Fibroblast of skin of back (primary cell): Measurements from ENCODE around the gene C1orf167.

Experiments
- DNase-seq: peaks from one replicate; pipeline ENCODE4 v3.0.0-alpha.2; 2013

C1orf167 gene

DNA sequence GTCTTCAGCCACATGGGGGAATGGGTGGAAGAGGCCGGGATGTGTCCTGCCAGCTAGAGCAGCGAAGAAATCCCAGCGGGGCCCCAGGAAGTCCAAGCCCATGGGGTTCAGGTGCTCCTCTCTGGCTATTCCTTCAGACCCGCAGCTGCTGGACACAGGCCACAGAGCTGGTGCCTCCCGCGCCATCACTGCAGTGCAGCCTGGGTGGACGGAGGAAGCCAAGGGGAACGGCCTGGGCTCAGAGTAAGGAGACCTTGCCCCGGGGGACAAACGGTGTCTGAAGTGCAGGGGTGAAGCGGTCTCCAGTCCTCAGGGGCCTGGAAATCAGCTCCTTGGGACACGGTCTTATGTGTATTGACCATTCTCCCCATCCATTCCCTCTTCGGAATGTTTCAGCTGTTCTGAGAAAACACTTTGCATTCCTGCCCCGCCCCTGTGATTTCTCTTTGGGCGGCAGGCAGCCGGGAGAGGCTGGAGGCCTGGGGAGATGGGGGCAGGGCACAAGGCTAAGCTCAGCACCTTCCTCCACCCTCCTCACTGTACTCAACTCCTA is 25.3 kb downstream of the C1orf167 start:
- peak; percentile 67 for DNase-seq

GRCh38 chr1:11787804-11788436 is 25.9 kb downstream of the C1orf167 start:
- DNase-seq, result no peak

GRCh38 chr1:11788549-11789053 is 26.6 kb downstream of the C1orf167 start:
- no peak for DNase-seq

DNA sequence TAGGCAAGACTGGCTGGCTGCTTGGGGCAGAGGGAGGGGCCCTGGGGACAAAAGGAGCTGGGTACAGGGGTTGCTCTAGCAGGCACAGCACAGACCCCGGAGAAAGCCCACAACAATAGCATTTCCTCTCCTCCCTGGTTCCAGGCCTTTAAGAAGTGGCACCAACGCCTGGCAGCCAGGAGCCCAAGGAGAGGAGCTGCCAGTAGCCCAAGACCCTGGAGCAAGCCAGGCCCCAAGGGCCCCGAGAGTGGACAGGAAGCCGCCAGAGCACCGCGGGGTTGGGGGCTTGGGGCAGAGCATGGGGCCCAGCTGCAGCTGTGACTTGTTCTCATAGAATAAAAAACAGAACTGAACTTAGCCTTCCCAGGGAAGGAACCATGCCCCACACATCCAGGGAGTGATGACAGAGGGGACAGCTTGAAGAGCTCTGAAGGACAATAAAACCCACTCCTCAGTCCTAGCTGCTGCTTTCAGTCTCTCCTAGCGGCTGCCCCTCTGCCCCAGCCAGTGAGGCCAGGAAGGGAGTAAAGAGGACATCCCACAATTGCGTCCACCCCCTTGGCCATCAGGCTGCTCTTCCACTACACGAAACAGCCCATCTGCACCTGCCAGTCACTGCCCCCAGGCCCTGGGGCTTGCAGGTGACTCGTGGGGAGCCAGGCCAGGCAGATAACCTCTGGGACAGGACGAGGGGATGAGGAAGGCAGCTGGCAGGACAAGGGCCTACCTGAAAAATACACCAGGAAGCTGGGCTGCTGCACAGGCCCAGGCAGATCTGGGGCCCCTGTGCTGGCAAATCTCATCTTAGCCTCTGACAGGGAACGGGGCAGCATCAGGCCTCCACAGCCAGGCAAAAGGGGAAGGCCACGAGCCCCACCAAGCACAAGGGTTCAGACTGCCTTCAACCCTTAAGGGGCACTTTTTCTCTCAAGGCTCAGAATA is 27.4 kb downstream of the C1orf167 start:
- DNase-seq, result no peak

DNA sequence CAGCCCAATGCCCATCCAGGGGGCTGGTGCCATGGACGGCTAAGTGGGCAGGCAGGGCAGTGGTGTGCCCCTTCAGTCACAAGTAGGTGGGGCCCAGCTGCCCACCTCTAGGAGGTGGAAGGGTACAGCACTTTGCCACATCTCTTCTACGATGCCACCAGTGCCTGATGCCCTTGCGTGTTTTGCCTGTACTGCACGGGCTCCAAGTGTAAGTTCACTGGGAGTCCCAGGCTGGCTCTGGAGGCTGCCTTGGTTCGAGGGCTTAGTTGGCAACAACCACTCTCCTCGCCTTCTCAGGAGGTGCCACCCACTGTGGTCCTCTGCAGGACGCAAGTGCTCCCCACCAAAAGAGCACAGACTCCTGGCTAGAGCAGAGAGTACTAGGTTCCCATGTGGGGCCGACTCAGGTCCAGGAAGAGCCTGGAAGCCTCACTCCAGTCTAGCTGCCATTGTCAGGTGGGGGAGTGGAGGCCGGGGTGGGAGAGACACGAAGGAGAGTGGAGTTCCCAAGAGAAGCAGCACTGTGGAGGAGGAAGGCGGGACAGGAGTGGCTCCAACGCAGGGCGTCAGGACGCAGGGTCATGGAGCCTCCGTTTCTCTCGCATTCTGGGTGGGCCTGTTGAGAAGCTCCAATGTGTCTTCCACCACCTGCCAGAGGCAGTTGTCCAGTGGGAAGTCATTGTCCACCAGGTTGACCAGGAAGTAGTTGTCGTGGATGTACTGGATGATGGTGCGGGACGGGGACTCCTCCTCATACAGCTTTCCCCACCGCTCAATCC is 28.3 kb downstream of the C1orf167 start:
- no peak for DNase-seq

DNA sequence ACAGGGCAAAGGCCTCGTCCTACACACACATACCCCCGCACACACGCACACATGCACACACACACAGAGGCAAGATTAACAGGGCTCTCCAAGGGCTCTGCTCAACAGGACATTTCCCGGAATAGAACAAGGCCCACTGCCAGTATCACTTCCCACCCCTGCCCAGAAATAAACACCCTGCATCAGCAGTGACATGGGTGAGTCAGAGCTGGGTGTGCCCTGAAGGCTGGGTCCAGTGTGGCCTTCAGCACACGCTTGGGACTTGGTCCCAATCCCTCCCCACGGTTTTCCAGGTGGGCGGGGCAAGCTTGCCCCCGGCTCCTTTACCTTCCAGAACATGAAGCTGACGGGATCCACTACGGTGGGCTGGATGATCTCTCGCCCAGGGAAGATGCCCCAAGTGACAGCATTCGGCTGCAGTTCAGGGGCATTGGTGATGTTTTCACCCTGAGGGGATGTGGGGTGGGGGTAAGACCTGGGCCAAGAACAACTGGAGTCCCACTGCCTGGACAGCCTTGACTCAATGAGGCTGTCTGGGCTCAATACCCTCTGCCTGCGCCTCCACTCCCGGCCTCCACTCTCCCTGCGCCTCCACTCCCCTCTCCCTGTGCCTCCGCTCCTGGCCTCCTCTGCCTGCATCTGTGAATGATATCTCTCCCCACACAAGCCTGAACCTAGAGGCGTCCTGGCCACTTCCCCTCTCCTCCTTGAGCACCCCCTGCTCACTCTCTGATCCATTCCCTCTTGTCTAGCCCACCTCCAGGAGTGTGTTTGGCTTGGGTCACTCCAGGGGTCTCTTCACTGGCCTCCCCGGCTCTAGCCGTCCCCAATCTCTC is 29.1 kb downstream of the C1orf167 start:
- DNase-seq, result peak; percentile 84

- DNase-seq, result no peak
Observed at GRCh38 chr1:11792106-11792505, 30.1 kb downstream of the C1orf167 start.

- DNase-seq, result no peak
Observed at GRCh38 chr1:11793819-11794218, 31.8 kb downstream of the C1orf167 start.

- no peak for DNase-seq
Observed at GRCh38 chr1:11794446-11795237, 32.6 kb downstream of the C1orf167 start.

GRCh38 chr1:11795238-11795890 is 33.4 kb downstream of the C1orf167 start:
- DNase-seq, result no peak

DNA sequence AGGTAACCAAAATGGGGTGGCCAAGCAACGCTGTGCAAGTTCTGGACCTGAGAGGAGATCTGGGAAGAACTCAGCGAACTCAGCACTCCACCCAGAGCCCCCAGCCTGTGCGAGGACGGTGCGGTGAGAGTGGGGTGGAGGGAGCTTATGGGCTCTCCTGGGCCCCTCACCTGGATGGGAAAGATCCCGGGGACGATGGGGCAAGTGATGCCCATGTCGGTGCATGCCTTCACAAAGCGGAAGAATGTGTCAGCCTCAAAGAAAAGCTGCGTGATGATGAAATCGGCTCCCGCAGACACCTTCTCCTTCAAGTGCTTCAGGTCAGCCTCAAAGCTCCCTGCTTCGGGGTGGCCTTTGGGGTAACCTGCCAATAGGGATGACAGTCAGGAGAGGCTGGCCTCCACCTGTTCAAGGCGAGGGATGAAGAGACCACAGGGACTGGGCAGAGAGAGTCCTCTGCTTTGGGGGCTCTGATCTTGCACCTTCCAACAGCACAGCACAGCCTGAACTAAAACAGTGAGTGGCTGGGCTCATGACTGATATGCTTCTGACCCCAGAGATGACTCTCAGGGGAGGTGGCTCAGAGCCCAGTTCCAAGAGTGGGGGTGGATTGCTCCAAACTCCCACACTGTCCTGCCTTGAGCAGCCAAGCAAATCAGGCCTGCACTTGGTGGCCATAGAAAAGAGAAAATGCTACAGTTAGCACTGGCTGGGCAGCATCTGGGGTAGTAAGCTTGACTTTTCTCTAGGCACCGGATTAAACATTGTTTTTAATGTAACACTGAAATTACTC is 34.2 kb downstream of the C1orf167 start:
- no peak for DNase-seq

- no peak for DNase-seq
Observed at GRCh38 chr1:11797525-11798216, 35.7 kb downstream of the C1orf167 start.

DNA sequence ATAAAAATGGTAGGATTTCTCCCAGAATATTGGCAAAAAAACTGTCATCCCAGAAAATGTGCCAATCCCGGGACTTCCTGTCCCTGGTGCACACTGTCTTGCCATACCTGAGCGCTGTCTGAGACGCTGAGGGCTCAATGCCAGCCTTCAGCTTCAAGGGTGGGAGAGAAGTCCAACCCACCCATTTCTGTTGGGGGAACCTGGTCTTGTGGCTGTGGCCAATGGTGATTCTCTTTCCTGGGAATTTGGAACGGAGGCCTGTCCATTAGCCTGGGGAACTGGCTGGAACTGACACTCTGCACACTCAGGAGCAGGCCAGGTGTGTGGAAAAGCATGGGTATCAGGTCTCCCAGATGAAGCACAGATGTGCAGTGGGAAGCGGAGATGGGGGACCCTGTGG is 37.1 kb downstream of the C1orf167 start:
- no peak for DNase-seq

- DNase-seq, result no peak
Observed at GRCh38 chr1:11799896-11800295, 37.9 kb downstream of the C1orf167 start.

GRCh38 chr1:11800391-11800755 is 38.4 kb downstream of the C1orf167 start:
- DNase-seq, result no peak

GRCh38 chr1:11800756-11801433 is 38.9 kb downstream of the C1orf167 start:
- DNase-seq, result no peak

DNA sequence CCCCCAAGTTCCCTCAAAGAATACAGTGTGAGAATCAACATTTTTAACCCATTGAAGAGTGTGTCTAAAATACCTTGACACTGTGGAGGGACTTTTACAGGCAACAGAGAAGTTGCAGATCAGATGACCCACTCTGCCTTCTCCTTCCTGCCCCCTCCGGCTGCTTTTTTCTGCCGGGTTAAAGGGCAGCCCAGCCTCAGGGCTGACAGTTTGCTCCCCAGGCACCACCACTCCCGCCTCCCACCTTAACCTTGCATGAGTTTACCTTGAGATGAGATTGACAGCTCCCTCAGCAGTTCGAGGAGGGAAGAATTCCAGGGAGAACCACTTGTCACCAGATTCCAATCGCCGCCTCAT is 40.6 kb downstream of the C1orf167 start:
- no peak for DNase-seq
